Progenitor cell of endocrine pancreas (in vitro differentiated cells): ENCODE measurements around the gene LIPE. TPM values are rescaled to one million over a fixed set of nuclear protein-coding genes. Genes with fewer than 3 reads are reported as not detected.
A peak's percentile ranks its signal among the peaks of the same experiment; 100 is the strongest.

Experiments used
- DNase-seq: peaks from one replicate; pipeline ENCODE4 v3.0.0; 2021; ENCODE audit warnings: low spot score; ENCODE audit not compliant: unreplicated experiment
- H3K27ac Mint-ChIP-seq: 2 replicates; pipeline ENCODE4 v1.8.0; 2021; ENCODE audit warnings: mild to moderate bottlenecking, moderate library complexity, mixed read lengths
- H3K27me3 Mint-ChIP-seq: 2 replicates; pipeline ENCODE4 v1.8.0; 2021; ENCODE audit warnings: mixed read lengths
- H3K36me3 Mint-ChIP-seq: 2 replicates; pipeline ENCODE4 v1.8.0; 2022; ENCODE audit warnings: mixed read lengths; ENCODE audit not compliant: insufficient read depth
- H3K4me1 Mint-ChIP-seq: 2 replicates; pipeline ENCODE4 v1.8.0; 2021; ENCODE audit warnings: low read depth, mixed read lengths
- H3K4me3 Mint-ChIP-seq: 2 replicates; pipeline ENCODE4 v1.8.0; 2021; ENCODE audit warnings: low read depth, mild to moderate bottlenecking, moderate library complexity, mixed read lengths
- H3K9me3 Mint-ChIP-seq: 2 replicates; pipeline ENCODE4 v1.8.0; 2021; ENCODE audit warnings: low read depth, mixed read lengths
- total RNA-seq: library from RNA; stranded (reverse); gene quantifications from 2 replicates; pipeline ENCODE4 v1.2.1, GENCODE V29; 2021
- TF ChIP-seq, protein P1 (sequence below): fragments of 200-600 bp; sonication (generic); IDR thresholded peaks from one replicate; pipeline ENCODE4 v1.5.0; 2021; ENCODE audit warnings: antibody characterized with exemption, mild to moderate bottlenecking; ENCODE audit not compliant: unreplicated experiment

Gene LIPE
- total RNA-seq, 1 donor from 2014 or later, result 13.4 TPM

- Mint-ChIP-seq H3K4me3 (no peak overlapping the region), H3K27me3 (no peaks in the 10 kb centered on the region), H3K4me1 (peaks cover 22% of the 10 kb centered on the region), H3K27ac (no peak overlapping the region), H3K36me3 (peaks cover 2% of the 10 kb centered on the region), H3K9me3 (no peaks in the 10 kb centered on the region)
- no peak for DNase-seq
- TF ChIP-seq, protein P1, sequence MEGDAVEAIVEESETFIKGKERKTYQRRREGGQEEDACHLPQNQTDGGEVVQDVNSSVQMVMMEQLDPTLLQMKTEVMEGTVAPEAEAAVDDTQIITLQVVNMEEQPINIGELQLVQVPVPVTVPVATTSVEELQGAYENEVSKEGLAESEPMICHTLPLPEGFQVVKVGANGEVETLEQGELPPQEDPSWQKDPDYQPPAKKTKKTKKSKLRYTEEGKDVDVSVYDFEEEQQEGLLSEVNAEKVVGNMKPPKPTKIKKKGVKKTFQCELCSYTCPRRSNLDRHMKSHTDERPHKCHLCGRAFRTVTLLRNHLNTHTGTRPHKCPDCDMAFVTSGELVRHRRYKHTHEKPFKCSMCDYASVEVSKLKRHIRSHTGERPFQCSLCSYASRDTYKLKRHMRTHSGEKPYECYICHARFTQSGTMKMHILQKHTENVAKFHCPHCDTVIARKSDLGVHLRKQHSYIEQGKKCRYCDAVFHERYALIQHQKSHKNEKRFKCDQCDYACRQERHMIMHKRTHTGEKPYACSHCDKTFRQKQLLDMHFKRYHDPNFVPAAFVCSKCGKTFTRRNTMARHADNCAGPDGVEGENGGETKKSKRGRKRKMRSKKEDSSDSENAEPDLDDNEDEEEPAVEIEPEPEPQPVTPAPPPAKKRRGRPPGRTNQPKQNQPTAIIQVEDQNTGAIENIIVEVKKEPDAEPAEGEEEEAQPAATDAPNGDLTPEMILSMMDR, result no peak
These were observed 19.9 kb downstream of the LIPE start for GRCh38 chr19:42407085-42407815.

GRCh38 chr19:42406111-42406510, 21.1 kb downstream of the LIPE start:
- H3K27me3 Mint-ChIP-seq, result no peaks in the 10 kb centered on the region

GRCh38 chr19:42403586-42403985, 23.6 kb downstream of the LIPE start:
- DNase-seq, result no peak
- H3K36me3 Mint-ChIP-seq, result peaks cover 2% of the 10 kb centered on the region
- H3K27me3 Mint-ChIP-seq, result no peaks in the 10 kb centered on the region
- no peak overlapping the region for H3K27ac Mint-ChIP-seq
- no peaks in the 10 kb centered on the region for H3K9me3 Mint-ChIP-seq
- TF ChIP-seq, protein P1, result no peak
- H3K4me3 Mint-ChIP-seq, result no peak overlapping the region
- H3K4me1 Mint-ChIP-seq, result peaks cover 16% of the 10 kb centered on the region

More at GRCh38 chr19:42406111-42406510, 21.1 kb downstream of the LIPE start:
- H3K27ac Mint-ChIP-seq, result no peak overlapping the region
- peaks cover 2% of the 10 kb centered on the region for H3K36me3 Mint-ChIP-seq
- TF ChIP-seq, protein P1, result no peak
- H3K4me3 Mint-ChIP-seq, result no peak overlapping the region
- no peak for DNase-seq
- peaks cover 25% of the 10 kb centered on the region for H3K4me1 Mint-ChIP-seq
- H3K9me3 Mint-ChIP-seq, result no peaks in the 10 kb centered on the region

GRCh38 chr19:42402376-42403116, 24.6 kb downstream of the LIPE start:
- TF ChIP-seq, protein P1, result no peak
- H3K27me3 Mint-ChIP-seq, result no peaks in the 10 kb centered on the region
- no peaks in the 10 kb centered on the region for H3K9me3 Mint-ChIP-seq
- peak overlapping the region; percentile 92 for H3K27ac Mint-ChIP-seq
- H3K4me1 Mint-ChIP-seq, result peaks cover 15% of the 10 kb centered on the region
- no peak for DNase-seq
- H3K4me3 Mint-ChIP-seq, result peak overlapping the region; percentile 85
- peaks cover 2% of the 10 kb centered on the region for H3K36me3 Mint-ChIP-seq

GRCh38 chr19:42401365-42402303, 25.6 kb downstream of the LIPE start:
- no peaks in the 10 kb centered on the region for H3K27me3 Mint-ChIP-seq
- peak overlapping the region; percentile 92 for H3K27ac Mint-ChIP-seq
- TF ChIP-seq, protein P1, result peak; percentile 92
- H3K4me1 Mint-ChIP-seq, result peaks cover 21% of the 10 kb centered on the region
- peaks cover 2% of the 10 kb centered on the region for H3K36me3 Mint-ChIP-seq
- peak; percentile 81 for DNase-seq
- H3K4me3 Mint-ChIP-seq, result peak overlapping the region; percentile 85
- no peaks in the 10 kb centered on the region for H3K9me3 Mint-ChIP-seq
